Neural crest cell (in vitro differentiated cells): ENCODE results near the gene MLYCD. TPM values are rescaled to one million over a fixed set of nuclear protein-coding genes. Genes with fewer than 3 reads are reported as not detected.

Experiments used
- DNase-seq: peaks from one replicate; pipeline ENCODE4 v3.0.0; 2021; ENCODE audit warnings: low read depth, mixed read lengths, low spot score
- H3K27ac Mint-ChIP-seq: one replicate; pipeline ENCODE4 v1.8.0; 2021; ENCODE audit warnings: mild to moderate bottlenecking, mixed read lengths; ENCODE audit not compliant: unreplicated experiment
- H3K27me3 Mint-ChIP-seq: 2 replicates; pipeline ENCODE4 v1.8.0; 2021; ENCODE audit warnings: low read depth, mild to moderate bottlenecking, mixed read lengths
- H3K36me3 Mint-ChIP-seq: 2 replicates; pipeline ENCODE4 v1.8.0; 2021; ENCODE audit warnings: low read depth, mild to moderate bottlenecking, mixed read lengths
- H3K4me1 Mint-ChIP-seq: 2 replicates; pipeline ENCODE4 v1.8.0; 2021; ENCODE audit warnings: mixed read lengths
- H3K4me3 Mint-ChIP-seq: one replicate; pipeline ENCODE4 v1.8.0; 2021; ENCODE audit warnings: mild to moderate bottlenecking, mixed read lengths
- H3K9me3 Mint-ChIP-seq: 2 replicates; pipeline ENCODE4 v1.8.0; 2021; ENCODE audit warnings: mixed read lengths
- CTCF ChIP-seq: fragments of 200-600 bp; sonication (generic); conservative IDR thresholded peaks from 2 replicates; pipeline ENCODE4 v1.5.0; 2021; ENCODE audit warnings: antibody characterized with exemption, mild to moderate bottlenecking
- total RNA-seq: library from RNA; stranded (reverse); gene quantifications from 2 replicates; pipeline ENCODE4 v1.2.1, GENCODE V29; 2021

The MLYCD gene
- total RNA-seq, 1 donor from 2014 or later = 5.2 TPM

- Mint-ChIP-seq H3K27ac (no peak overlapping the region), H3K36me3 (no peaks in the 10 kb centered on the region), H3K4me1 (peaks cover 12% of the 10 kb centered on the region), H3K27me3 (peaks cover 9% of the 10 kb centered on the region), H3K4me3 (no peak overlapping the region), H3K9me3 (no peaks in the 10 kb centered on the region)
- no peak for DNase-seq
- TF ChIP-seq CTCF = no peak
Observed at GRCh38 chr16:83955218-83956130, 56.6 kb downstream of the MLYCD start.

- peak; percentile 88 for DNase-seq
- no peak overlapping the region for H3K4me3 Mint-ChIP-seq
- peaks cover 12% of the 10 kb centered on the region for H3K4me1 Mint-ChIP-seq
- peak; percentile 93 for TF ChIP-seq CTCF
- H3K9me3 Mint-ChIP-seq = no peaks in the 10 kb centered on the region
- no peaks in the 10 kb centered on the region for H3K36me3 Mint-ChIP-seq
- H3K27me3 Mint-ChIP-seq = peaks cover 9% of the 10 kb centered on the region
- H3K27ac Mint-ChIP-seq = no peak overlapping the region
Observed at GRCh38 chr16:83956336-83957289, 57.7 kb downstream of the MLYCD start.

GRCh38 chr16:83957296-83957855 is 58.5 kb downstream of the MLYCD start:
- Mint-ChIP-seq H3K9me3 (no peaks in the 10 kb centered on the region), H3K4me1 (peaks cover 12% of the 10 kb centered on the region), H3K27me3 (peaks cover 9% of the 10 kb centered on the region), H3K36me3 (no peaks in the 10 kb centered on the region), H3K27ac (no peak overlapping the region), H3K4me3 (no peak overlapping the region)
- no peak for DNase-seq
- TF ChIP-seq CTCF = no peak

GRCh38 chr16:83958137-83958845 is 59.4 kb downstream of the MLYCD start:
- Mint-ChIP-seq H3K27me3 (peaks cover 9% of the 10 kb centered on the region), H3K9me3 (no peaks in the 10 kb centered on the region), H3K4me1 (peaks cover 12% of the 10 kb centered on the region), H3K27ac (no peak overlapping the region), H3K4me3 (no peak overlapping the region), H3K36me3 (no peaks in the 10 kb centered on the region)
- TF ChIP-seq CTCF = no peak
- DNase-seq = no peak
